H1 (cell line): ENCODE measurements around the gene YARS1. TPM values are rescaled to one million over a fixed set of nuclear protein-coding genes. Genes with fewer than 3 reads are reported as not detected.
A peak's percentile ranks its signal among the peaks of the same experiment; 100 is the strongest.

Experiments used
- CTCF ChIA-PET: fragments of 300-600 bp; sonication (Branson Sonifier 250); formaldehyde crosslinking; loops from one replicate; lab custom pipeline; 2021; ENCODE audit not compliant: partially characterized antibody; lab: Charles Lee
- POLR2A ChIA-PET: fragments of 300-600 bp; sonication (Branson Sonifier 250); formaldehyde crosslinking; loops from one replicate; lab custom pipeline; 2021; ENCODE audit warnings: inconsistent platforms; ENCODE audit not compliant: partially characterized antibody; lab: Charles Lee
- DNase-seq, 2 experiments: peaks; one replicate each; pipeline versions ENCODE4 v3.0.0 to v3.0.0-alpha.2; 2010 to 2022; ENCODE audit warnings: low spot score in 2 of 2, low read depth in 1 of 2, mixed read lengths in 1 of 2
- FAIRE-seq: peaks from 2 replicates; lab custom pipeline; 2011; peaks lifted over from hg19 to GRCh38; lab: Jason Lieb, UNC
- H2AFZ ChIP-seq: 2 replicates; pipeline ENCODE4 v1.8.1; 2012; ENCODE audit warnings: low read length, inconsistent platforms
- H2AK5ac ChIP-seq: 2 replicates; pipeline ENCODE4 v1.6.1; 2013; ENCODE audit warnings: low read depth, low read length
- H2BK120ac ChIP-seq: replicated peaks from 2 replicates; pipeline ENCODE3; 2013; ENCODE audit warnings: low read depth, low read length, inconsistent platforms
- H2BK12ac ChIP-seq: 2 replicates; pipeline ENCODE4 v1.6.1; 2013; ENCODE audit warnings: low read depth, low read length
- H2BK15ac ChIP-seq: 2 replicates; pipeline ENCODE4 v1.6.1; 2013; ENCODE audit warnings: low read length
- H2BK20ac ChIP-seq: 2 replicates; pipeline ENCODE4 v1.6.1; 2013; ENCODE audit warnings: low read length
- H2BK5ac ChIP-seq: 2 replicates; pipeline ENCODE4 v1.6.1; 2013; ENCODE audit warnings: low read depth, low read length
- H3K14ac ChIP-seq: 2 replicates; pipeline ENCODE4 v1.6.1; 2013; ENCODE audit warnings: inconsistent platforms; ENCODE audit not compliant: insufficient read length
- H3K18ac ChIP-seq: 2 replicates; pipeline ENCODE4 v1.6.1; 2013; ENCODE audit warnings: low read length; ENCODE audit errors: extremely low read depth
- H3K23ac ChIP-seq: 2 replicates; pipeline ENCODE4 v1.6.1; 2013; ENCODE audit warnings: inconsistent platforms; ENCODE audit not compliant: insufficient read length
- H3K23me2 ChIP-seq: 2 replicates; pipeline ENCODE4 v1.6.1; 2013; ENCODE audit warnings: low read depth, low read length
- H3K27ac ChIP-seq: 2 replicates; pipeline ENCODE4 v1.6.1; 2011; ENCODE audit warnings: low read depth, low read length, inconsistent platforms
- H3K27me3 ChIP-seq, 4 experiments: replicated peaks in 1 of 4; 1 replicate in 1 of 4; 2 replicates in 3 of 4; pipeline versions ENCODE4 v1.6.1 to v1.8.1; 2011 to 2013; ENCODE audit warnings: low read length in 3 of 4, mild to moderate bottlenecking in 3 of 4, inconsistent platforms in 2 of 4, mixed read lengths in 2 of 4, moderate library complexity in 1 of 4; ENCODE audit not compliant: control insufficient read depth in 3 of 4, insufficient read depth in 3 of 4; ENCODE audit errors: extremely low read depth in 1 of 4
- H3K36me3 ChIP-seq, 4 experiments: 2 replicates each; pipeline versions ENCODE4 v1.6.1 to v1.8.1; 2011 to 2013; ENCODE audit warnings: mild to moderate bottlenecking in 4 of 4, low read length in 3 of 4, moderate library complexity in 2 of 4, control low read depth in 1 of 4, inconsistent platforms in 1 of 4; ENCODE audit not compliant: insufficient read depth in 4 of 4, control insufficient read depth in 2 of 4
- H3K4ac ChIP-seq: replicated peaks from 2 replicates; pipeline ENCODE3; 2013; ENCODE audit warnings: low read length, low read depth, mixed read lengths, inconsistent platforms; ENCODE audit not compliant: insufficient read length
- H3K4me1 ChIP-seq, 4 experiments: replicated peaks in 1 of 4; 1 replicate in 1 of 4; 2 replicates in 3 of 4; pipeline versions ENCODE4 v1.6.1 to v1.8.1; 2011 to 2013; ENCODE audit warnings: low read length in 3 of 4, inconsistent platforms in 2 of 4, mixed read lengths in 1 of 4; ENCODE audit not compliant: insufficient read depth in 4 of 4, control insufficient read depth in 3 of 4
- H3K4me2 ChIP-seq, 2 experiments: 2 replicates each; pipeline versions ENCODE4 v1.6.1 to v1.8.1; 2011 to 2013; ENCODE audit warnings: low read depth in 2 of 2, low read length in 2 of 2, control low read depth in 1 of 2, inconsistent platforms in 1 of 2, mild to moderate bottlenecking in 1 of 2; ENCODE audit not compliant: insufficient read depth in 1 of 2
- H3K4me3 ChIP-seq, 4 experiments: fragments of 200-600, 300-600 bp in 1 of 4; sonication (generic), shearing (Covaris generic), sonication (Bioruptor Twin) in 1 of 4; 2 replicates each; pipeline versions ENCODE4 v1.5.1 to v1.8.1; 2011 to 2016; ENCODE audit warnings: low read length in 4 of 4, low read depth in 3 of 4, control low read depth in 2 of 4, inconsistent platforms in 2 of 4, mild to moderate bottlenecking in 2 of 4, mixed read lengths in 1 of 4, moderate library complexity in 1 of 4; ENCODE audit not compliant: insufficient read depth in 2 of 4; ENCODE audit errors: extremely low read depth in 1 of 4
- H3K56ac ChIP-seq: replicated peaks from 2 replicates; pipeline ENCODE3; 2013; ENCODE audit warnings: low read depth, mild to moderate bottlenecking, mixed read lengths, low read length, inconsistent platforms; ENCODE audit not compliant: insufficient read length
- H3K79me1 ChIP-seq: 2 replicates; pipeline ENCODE4 v1.6.1; 2013; ENCODE audit warnings: low read depth, low read length, control low read depth
- H3K79me2 ChIP-seq, 2 experiments: 2 replicates each; pipeline versions ENCODE4 v1.6.1 to v1.8.1; 2012 to 2013; ENCODE audit warnings: low read length in 2 of 2, mild to moderate bottlenecking in 2 of 2, inconsistent platforms in 1 of 2; ENCODE audit not compliant: insufficient read depth in 2 of 2, control insufficient read depth in 1 of 2
- H3K9ac ChIP-seq, 4 experiments: replicated peaks in 1 of 4; 1 replicate in 1 of 4; 2 replicates in 3 of 4; pipeline versions ENCODE4 v1.6.1 to v1.8.1; 2011 to 2013; ENCODE audit warnings: low read depth in 3 of 4, low read length in 3 of 4, control low read depth in 2 of 4, mild to moderate bottlenecking in 2 of 4, moderate library complexity in 2 of 4, inconsistent platforms in 1 of 4; ENCODE audit errors: extremely low read depth in 1 of 4
- H3K9me3 ChIP-seq, 2 experiments: 2 replicates each; pipeline versions ENCODE4 v1.6.1 to v1.8.1; 2012 to 2013; ENCODE audit warnings: mild to moderate bottlenecking in 2 of 2, moderate library complexity in 2 of 2, control low read depth in 1 of 2, inconsistent platforms in 1 of 2, low read depth in 1 of 2, low read length in 1 of 2, mixed read lengths in 1 of 2; ENCODE audit not compliant: insufficient read depth in 2 of 2
- H4K20me1 ChIP-seq, 2 experiments: replicated peaks in 1 of 2; 2 replicates each; pipeline versions ENCODE3 to v1.8.1; 2011 to 2013; ENCODE audit warnings: inconsistent platforms in 2 of 2, low read length in 2 of 2, mild to moderate bottlenecking in 1 of 2; ENCODE audit not compliant: insufficient read depth in 2 of 2, control insufficient read depth in 1 of 2
- H4K5ac ChIP-seq: 2 replicates; pipeline ENCODE4 v1.6.1; 2013; ENCODE audit warnings: low read length, low read depth, mixed read lengths, inconsistent platforms; ENCODE audit not compliant: insufficient read length
- H4K8ac ChIP-seq: 2 replicates; pipeline ENCODE4 v1.8.0; 2013; ENCODE audit warnings: mild to moderate bottlenecking, moderate library complexity, low read length, inconsistent platforms; ENCODE audit not compliant: insufficient read depth; ENCODE audit errors: extremely low read depth
- H4K91ac ChIP-seq: replicated peaks from 2 replicates; pipeline ENCODE3; 2013; ENCODE audit warnings: low read length, mixed read lengths, inconsistent platforms; ENCODE audit not compliant: insufficient read length
- GTF2F1 ChIP-seq: IDR thresholded peaks from 2 replicates; pipeline ENCODE4 v1.6.1; 2012; ENCODE audit warnings: low read depth, low read length, improper control_type of control experiment, borderline replicate concordance
- WGBS, 2 experiments: shearing (Covaris generic) in 1 of 2; methylation state at CpG; one replicate each; pipeline versions ENCODE4 v1.1.6 to v1.1.7; 2013 to 2015; ENCODE audit warnings: low lambda C conversion rate in 2 of 2, mixed read lengths in 2 of 2, inconsistent platforms in 1 of 2, low coverage in 1 of 2, missing lambda C conversion rate in 1 of 2; ENCODE audit not compliant: insufficient replicate concordance in 2 of 2, insufficient coverage in 1 of 2, insufficient read length in 1 of 2; ENCODE audit errors: extremely low coverage in 1 of 2, missing lambda C conversion rate in 1 of 2; 5-methylcytosine and 5-hydroxymethylcytosine counted together
- polyA plus RNA-seq, 7 experiments: library from polyadenylated mRNA; depleted of rRNA in 3 of 7; stranded (reverse) in 5 of 7; unstranded in 2 of 7; fragments of >200 nt in 5 of 7; fragments of 200-250 nt in 2 of 7; gene quantifications; 1 replicate in 5 of 7; 2 replicates in 1 of 7; 4 replicates in 1 of 7; pipeline versions ENCODE4 v1.2.1 to v1.2.3, GENCODE V29; 2011 to 2013; ENCODE audit warnings: missing spikeins in 2 of 7, mixed read lengths in 2 of 7
- total RNA-seq: library from RNA; stranded (reverse); fragmentation: NEBNext Ultra II Directional; extraction: Animal tissue kit (Norgen Biotek cat#: 25700); gene quantifications from 2 replicates; pipeline ENCODE4 v1.2.1, GENCODE V29; 2021
- TF ChIP-seq, protein P1 (sequence below): IDR thresholded peaks from 2 replicates; pipeline ENCODE4 v1.6.1; 2012; ENCODE audit warnings: low read length, inconsistent platforms

YARS1 gene
- total and polyA plus RNA-seq, 2 of the 8 experiments (the other 6 are each of a cell fraction or from before 2014, with no cell fraction given) = 47.1 to 226 TPM

DNA sequence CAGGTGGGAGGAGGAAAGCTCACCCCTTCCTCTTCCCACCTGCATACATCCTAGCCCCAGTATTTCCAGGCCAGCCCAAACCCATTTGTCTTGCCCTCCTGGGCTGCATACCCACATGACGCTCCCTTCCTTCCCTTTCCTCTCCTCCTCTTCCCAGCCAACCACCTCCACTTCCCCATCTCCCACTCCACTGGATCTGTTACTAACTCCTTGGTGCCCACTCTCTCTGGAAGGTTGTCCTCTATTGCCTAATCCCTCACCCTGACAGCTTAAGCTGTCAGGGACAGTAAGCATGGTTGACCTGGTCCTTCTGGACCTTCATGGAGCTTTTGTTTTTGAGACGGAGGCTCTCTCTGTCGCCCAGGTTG, 91.6 kb downstream of the YARS1 start:
- TF ChIP-seq, protein P1, sequence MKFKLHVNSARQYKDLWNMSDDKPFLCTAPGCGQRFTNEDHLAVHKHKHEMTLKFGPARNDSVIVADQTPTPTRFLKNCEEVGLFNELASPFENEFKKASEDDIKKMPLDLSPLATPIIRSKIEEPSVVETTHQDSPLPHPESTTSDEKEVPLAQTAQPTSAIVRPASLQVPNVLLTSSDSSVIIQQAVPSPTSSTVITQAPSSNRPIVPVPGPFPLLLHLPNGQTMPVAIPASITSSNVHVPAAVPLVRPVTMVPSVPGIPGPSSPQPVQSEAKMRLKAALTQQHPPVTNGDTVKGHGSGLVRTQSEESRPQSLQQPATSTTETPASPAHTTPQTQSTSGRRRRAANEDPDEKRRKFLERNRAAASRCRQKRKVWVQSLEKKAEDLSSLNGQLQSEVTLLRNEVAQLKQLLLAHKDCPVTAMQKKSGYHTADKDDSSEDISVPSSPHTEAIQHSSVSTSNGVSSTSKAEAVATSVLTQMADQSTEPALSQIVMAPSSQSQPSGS = no peak
- no peak for TF ChIP-seq GTF2F1
- H4K91ac ChIP-seq = peak overlapping the region; percentile 98
- peak overlapping the region; percentile 100 for H2BK15ac ChIP-seq
- no peak overlapping the region for H4K5ac ChIP-seq
- H3K9me3 ChIP-seq = no peaks in the 10 kb centered on the region
- H3K4me2 ChIP-seq = peak overlapping the region in 1 of 2 experiments; percentile 24; a peak in 2 of 4 replicates
- H3K4me1 ChIP-seq = peaks cover 3 to 13% (median 13%) of the 10 kb centered on the region in 4 experiments
- H3K9ac ChIP-seq = no peak overlapping the region
- no peaks in the 10 kb centered on the region for H4K20me1 ChIP-seq
- peak overlapping the region; percentile 83; the same call in 1 of the 2 replicates for H2AFZ ChIP-seq
- 0 out of 2 replicates have a peak overlapping the region, but pooled peaks have one; percentile 49 for H3K27ac ChIP-seq
- no peaks in the 10 kb centered on the region for H3K79me1 ChIP-seq
- H3K79me2 ChIP-seq = no peaks in the 10 kb centered on the region
- peak overlapping the region; percentile 92; the same call in 1 of the 2 replicates for H2BK5ac ChIP-seq
- 96% methylated on average over 3 of the region's 3 CpGs; no CpG with 5 or more reads in 1 of the 2 experiments for WGBS, 2 experiments
- CTCF ChIA-PET = interaction anchor here (0.8 to 4.9 kb wide), 9 partner anchors 9 to 477 kb away, joined by 3 to 23 read pairs (median 3); no protein-coding TSS in a partner anchor
- peak overlapping the region; percentile 58 for H2BK120ac ChIP-seq
- no peak overlapping the region for H3K14ac ChIP-seq
- no peak overlapping the region for H3K4me3 ChIP-seq
- no peaks in the 10 kb centered on the region; a peak in 1 of 7 replicates for H3K27me3 ChIP-seq
- no peaks in the 10 kb centered on the region for H3K23me2 ChIP-seq
- H3K56ac ChIP-seq = no peak overlapping the region
- POLR2A ChIA-PET = interaction anchor here (0.6 to 1.4 kb wide), 8 partner anchors 17 to 49 kb away, joined by 3 to 9 read pairs (median 3); no protein-coding TSS in a partner anchor
- no peaks in the 10 kb centered on the region; a peak in 1 of 8 replicates for H3K36me3 ChIP-seq
- peak overlapping the region; percentile 99 for H2BK20ac ChIP-seq
- no peak overlapping the region for H3K23ac ChIP-seq
- H3K4ac ChIP-seq = peak overlapping the region; percentile 69
- no peak for DNase-seq
- peak overlapping the region; percentile 99 for H2BK12ac ChIP-seq
- no peak overlapping the region for H4K8ac ChIP-seq
- peak overlapping the region; percentile 97 for H3K18ac ChIP-seq
- FAIRE-seq = no peak
- H2AK5ac ChIP-seq = peak overlapping the region; percentile 34
